Neural progenitor cell (in vitro differentiated cells): Measurements from ENCODE around the gene CDH3.

Source experiments
- EZH2 ChIP-seq: fragments of 200-600 bp; sonication (generic); IDR thresholded peaks from 2 replicates; pipeline ENCODE4 v1.6.1; 2017; ENCODE audit warnings: antibody characterized with exemption, mild to moderate bottlenecking, moderate library complexity
- EZH2phosphoT487 ChIP-seq: fragments of 200-600 bp; sonication (generic); IDR thresholded peaks from 2 replicates; pipeline ENCODE4 v1.6.1; 2017; ENCODE audit warnings: antibody characterized with exemption
- TF ChIP-seq, protein P1 (sequence below): fragments of 200-600 bp; sonication (generic); IDR thresholded peaks from 2 replicates; pipeline ENCODE4 v1.5.1; 2017; ENCODE audit warnings: antibody characterized with exemption, mild to moderate bottlenecking

DNA sequence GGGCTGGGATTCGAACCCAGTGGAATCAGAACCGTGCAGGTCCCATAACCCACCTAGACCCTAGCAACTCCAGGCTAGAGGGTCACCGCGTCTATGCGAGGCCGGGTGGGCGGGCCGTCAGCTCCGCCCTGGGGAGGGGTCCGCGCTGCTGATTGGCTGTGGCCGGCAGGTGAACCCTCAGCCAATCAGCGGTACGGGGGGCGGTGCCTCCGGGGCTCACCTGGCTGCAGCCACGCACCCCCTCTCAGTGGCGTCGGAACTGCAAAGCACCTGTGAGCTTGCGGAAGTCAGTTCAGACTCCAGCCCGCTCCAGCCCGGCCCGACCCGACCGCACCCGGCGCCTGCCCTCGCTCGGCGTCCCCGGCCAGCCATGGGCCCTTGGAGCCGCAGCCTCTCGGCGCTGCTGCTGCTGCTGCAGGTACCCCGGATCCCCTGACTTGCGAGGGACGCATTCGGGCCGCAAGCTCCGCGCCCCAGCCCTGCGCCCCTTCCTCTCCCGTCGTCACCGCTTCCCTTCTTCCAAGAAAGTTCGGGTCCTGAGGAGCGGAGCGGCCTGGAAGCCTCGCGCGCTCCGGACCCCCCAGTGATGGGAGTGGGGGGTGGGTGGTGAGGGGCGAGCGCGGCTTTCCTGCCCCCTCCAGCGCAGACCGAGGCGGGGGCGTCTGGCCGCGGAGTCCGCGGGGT is 92.1 kb downstream of the CDH3 start, which contains the start of gene CDH1:
- no peak for TF ChIP-seq EZH2
- TF ChIP-seq, protein P1, sequence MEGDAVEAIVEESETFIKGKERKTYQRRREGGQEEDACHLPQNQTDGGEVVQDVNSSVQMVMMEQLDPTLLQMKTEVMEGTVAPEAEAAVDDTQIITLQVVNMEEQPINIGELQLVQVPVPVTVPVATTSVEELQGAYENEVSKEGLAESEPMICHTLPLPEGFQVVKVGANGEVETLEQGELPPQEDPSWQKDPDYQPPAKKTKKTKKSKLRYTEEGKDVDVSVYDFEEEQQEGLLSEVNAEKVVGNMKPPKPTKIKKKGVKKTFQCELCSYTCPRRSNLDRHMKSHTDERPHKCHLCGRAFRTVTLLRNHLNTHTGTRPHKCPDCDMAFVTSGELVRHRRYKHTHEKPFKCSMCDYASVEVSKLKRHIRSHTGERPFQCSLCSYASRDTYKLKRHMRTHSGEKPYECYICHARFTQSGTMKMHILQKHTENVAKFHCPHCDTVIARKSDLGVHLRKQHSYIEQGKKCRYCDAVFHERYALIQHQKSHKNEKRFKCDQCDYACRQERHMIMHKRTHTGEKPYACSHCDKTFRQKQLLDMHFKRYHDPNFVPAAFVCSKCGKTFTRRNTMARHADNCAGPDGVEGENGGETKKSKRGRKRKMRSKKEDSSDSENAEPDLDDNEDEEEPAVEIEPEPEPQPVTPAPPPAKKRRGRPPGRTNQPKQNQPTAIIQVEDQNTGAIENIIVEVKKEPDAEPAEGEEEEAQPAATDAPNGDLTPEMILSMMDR = no peak
- TF ChIP-seq EZH2phosphoT487 = no peak
